GM12878 (cell line): ENCODE measurements around the gene LARGE1. TPM values are rescaled to one million over a fixed set of nuclear protein-coding genes. Genes with fewer than 3 reads are reported as not detected.

ENCODE experiments used
- ATAC-seq: fragments of 200-7000 bp; cut with Tn5 transposase; 3 replicates; pipeline ENCODE4 v1.9.1; 2020; ENCODE audit warnings: mild to moderate bottlenecking, moderate library complexity
- BruUV-seq: library from RNA; stranded (reverse); fragments of 400-500 nt; replicated peaks from 2 replicates; lab custom pipeline; 2021; lab: Mats Ljungman, UMichigan
- CTCF ChIA-PET: fragments of 300-600 bp; sonication (Branson Sonifier 250); formaldehyde crosslinking; extraction: SDS; loops from one replicate; lab custom pipeline; 2021; ENCODE audit warnings: inconsistent platforms; lab: Yijun Ruan, JAX
- POLR2A ChIA-PET: fragments of 350-600 bp; formaldehyde crosslinking; extraction: SDS; loops from one replicate; lab custom pipeline; 2021; ENCODE audit warnings: inconsistent platforms; lab: Charles Lee
- RAD21 ChIA-PET: fragments of 300-600 bp; sonication (Branson Sonifier 250); formaldehyde crosslinking; loops from one replicate; lab custom pipeline; 2023; ENCODE audit warnings: antibody characterized with exemption; ENCODE audit not compliant: unreplicated experiment; lab: Charles Lee
- SMC1A ChIA-PET: fragments of 300-600 bp; sonication (Branson Sonifier 250); formaldehyde crosslinking; loops from one replicate; lab custom pipeline; 2023; ENCODE audit not compliant: unreplicated experiment, uncharacterized antibody; lab: Charles Lee
- DNase-seq: peaks from one replicate; pipeline ENCODE4 v3.0.0-alpha.2; 2011; ENCODE audit warnings: low read depth, low spot score
- FAIRE-seq: peaks from 3 replicates; lab custom pipeline; 2011; peaks lifted over from hg19 to GRCh38; lab: Jason Lieb, UNC
- H2AFZ ChIP-seq: 2 replicates; pipeline ENCODE4 v1.6.0; 2011; ENCODE audit warnings: low read depth, low read length, control low read depth; ENCODE audit not compliant: control insufficient read depth
- H3K27ac ChIP-seq: 2 replicates; pipeline ENCODE4 v1.5.1; 2011; ENCODE audit warnings: control low read depth; ENCODE audit not compliant: control insufficient read depth, insufficient read depth
- H3K27me3 ChIP-seq, 2 experiments: replicated peaks in 1 of 2; 2 replicates each; pipeline versions ENCODE4 v1.6.0 to v1.6.1; 2011; ENCODE audit warnings: low read length in 1 of 2; ENCODE audit not compliant: control insufficient read depth in 2 of 2, insufficient read depth in 2 of 2
- H3K36me3 ChIP-seq, 2 experiments: 2 replicates each; pipeline ENCODE4 v1.5.1; 2011; ENCODE audit warnings: low read length in 1 of 2; ENCODE audit not compliant: control insufficient read depth in 2 of 2, insufficient read depth in 2 of 2
- H3K4me1 ChIP-seq: 2 replicates; pipeline ENCODE4 v1.6.1; 2011; ENCODE audit warnings: mild to moderate bottlenecking, low read length, moderate library complexity, mixed read lengths; ENCODE audit not compliant: control insufficient read depth, insufficient read depth
- H3K4me2 ChIP-seq: 2 replicates; pipeline ENCODE4 v1.6.0; 2011; ENCODE audit warnings: control low read depth; ENCODE audit not compliant: control insufficient read depth, insufficient read depth
- H3K4me3 ChIP-seq: fragments of 200-600 bp; sonication (generic); 2 replicates; pipeline ENCODE4 v1.5.1; 2016
- H3K79me2 ChIP-seq: 2 replicates; pipeline ENCODE4 v1.6.0; 2011; ENCODE audit warnings: low read length; ENCODE audit not compliant: control insufficient read depth, insufficient read depth
- H3K9ac ChIP-seq: 2 replicates; pipeline ENCODE4 v1.8.0; 2011; ENCODE audit warnings: low read length, control low read depth, mixed read lengths; ENCODE audit not compliant: control insufficient read depth, insufficient read depth
- H3K9me3 ChIP-seq: replicated peaks from 3 replicates; pipeline ENCODE4 v1.5.1; 2011; ENCODE audit warnings: mild to moderate bottlenecking, low read length; ENCODE audit not compliant: control insufficient read depth, insufficient read depth
- H4K20me1 ChIP-seq: 2 replicates; pipeline ENCODE4 v1.6.0; 2011; ENCODE audit not compliant: control insufficient read depth, insufficient read depth
- CHD4 ChIP-seq: fragments of 200-600 bp; sonication (generic); IDR thresholded peaks from 2 replicates; pipeline ENCODE4 v1.6.1; 2016; ENCODE audit warnings: mild to moderate bottlenecking
- CREB1 ChIP-seq: IDR thresholded peaks from 2 replicates; pipeline ENCODE4 v1.6.1; 2012; ENCODE audit warnings: low read depth, mild to moderate bottlenecking, inconsistent platforms
- EP300 ChIP-seq, 2 experiments: fragments of 150-350 bp in 1 of 2; IDR thresholded peaks; 2 replicates each; pipeline ENCODE4 v1.6.1; 2011 to 2012; ENCODE audit warnings: low read depth in 2 of 2, low read length in 2 of 2, borderline replicate concordance in 1 of 2, improper control_type of control experiment in 1 of 2, inconsistent platforms in 1 of 2; ENCODE audit not compliant: control insufficient read depth in 1 of 2
- TBL1XR1 ChIP-seq: IDR thresholded peaks from 2 replicates; pipeline ENCODE4 v1.6.1; 2012; ENCODE audit warnings: low read depth, low read length, improper control_type of control experiment
- WGBS: methylation state at CpG from one replicate; pipeline ENCODE4 v1.1.6; 2016; ENCODE audit warnings: low lambda C conversion rate; ENCODE audit not compliant: insufficient replicate concordance, insufficient coverage; ENCODE audit errors: missing lambda C conversion rate; 5-methylcytosine and 5-hydroxymethylcytosine counted together
- in situ Hi-C: fragments of 300-500 bp; cut with MboI; formaldehyde crosslinking; loops from 9 replicates; pipeline ENCODE4 v1.14.3; 2018; ENCODE audit warnings: mixed read lengths
- intact Hi-C: fragments of 100-400 bp; cut with micrococcal nuclease; formaldehyde crosslinking; loops from one replicate; pipeline ENCODE4 v1.14.2; 2022; ENCODE audit not compliant: unreplicated experiment
- polyA plus RNA-seq, 11 experiments: library from polyadenylated mRNA; depleted of rRNA in 4 of 11; unstranded in 6 of 11; stranded (reverse) in 5 of 11; fragments of >200 nt; fragmentation: Nextera tagmentation in 4 of 11; fragmentation: Illumina TruSeq in 1 of 11; extraction: Ambion mirVana in 4 of 11; extraction: Trizol in 1 of 11; gene quantifications; 1 replicate in 1 of 11; 2 replicates in 10 of 11; pipeline versions ENCODE4 v1.2.1 to v1.2.3, GENCODE V29; 2011 to 2016; ENCODE audit warnings: inconsistent platforms in 2 of 11, missing spikeins in 2 of 11, low read depth in 1 of 11
- total RNA-seq, 4 experiments: library from RNA; depleted of rRNA in 3 of 4; stranded (reverse); fragments of >200 nt in 3 of 4; fragmentation: Illumina TruSeq in 1 of 4; extraction: Trizol in 1 of 4; gene quantifications; 2 replicates each; pipeline versions ENCODE4 v1.2.1 to v1.2.3, GENCODE V29; 2013 to 2021
- TF ChIP-seq, protein P1 (sequence below): fragments of 450-650 bp; formaldehyde crosslinking; IDR thresholded peaks from 2 replicates; pipeline ENCODE4 v1.4.0; 2022; ENCODE audit warnings: mild to moderate bottlenecking, moderate library complexity

Gene LARGE1
- total and polyA plus RNA-seq, 10 of the 15 experiments (the other 5 are each of a cell fraction or from before 2014, with no cell fraction given) = 3.2 to 41.4 (median 17.3) TPM

DNA sequence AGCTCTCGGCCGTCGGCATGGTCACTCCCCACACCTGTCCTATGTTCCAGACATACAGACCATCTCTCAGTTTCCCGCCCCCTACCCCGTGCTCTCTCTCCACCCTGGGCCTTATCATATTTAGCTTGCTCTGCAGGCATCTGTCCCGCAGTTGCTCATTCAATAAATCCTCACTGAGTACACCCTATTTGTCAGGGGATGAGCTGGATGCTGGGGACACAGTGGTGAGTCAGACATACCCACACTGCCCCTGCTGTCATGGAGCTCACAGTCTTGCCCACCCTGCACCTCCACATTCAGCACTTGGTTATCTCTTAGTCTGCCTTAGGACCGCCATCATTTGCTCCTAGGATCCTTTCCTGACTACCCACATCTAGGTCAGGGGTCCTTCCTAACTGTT, 313.8 kb downstream of the LARGE1 start (continued):
- no peak for TF ChIP-seq CREB1

DNA sequence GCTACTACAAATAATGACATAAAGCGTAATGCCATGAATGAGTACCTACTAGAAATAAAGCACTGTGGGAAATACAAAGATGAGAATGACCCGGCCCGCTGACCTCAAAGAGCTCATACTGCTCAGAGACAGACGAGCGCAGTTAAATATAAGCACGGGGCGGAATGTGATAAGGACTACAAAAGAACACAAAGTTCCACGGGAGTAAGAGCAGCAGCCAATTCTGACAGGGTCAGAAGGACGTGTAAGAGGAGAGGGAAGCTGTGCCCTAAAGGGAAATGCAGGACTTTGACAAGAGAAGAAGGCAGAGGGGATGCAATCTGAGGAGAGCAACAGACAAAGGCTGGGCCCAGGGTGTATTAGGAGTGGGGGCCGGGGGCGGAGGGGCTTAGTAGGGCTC, 314.6 kb downstream of the LARGE1 start:
- no peak overlapping the region for H3K4me2 ChIP-seq
- in situ Hi-C loops = no loop called here
- DNase-seq (no peak), ATAC-seq (no peak), FAIRE-seq (no peak)
- POLR2A ChIA-PET = no interaction called here
- no peaks in the 10 kb centered on the region for H3K27me3 ChIP-seq
- H3K36me3 ChIP-seq = no peaks in the 10 kb centered on the region; a peak in 3 of 4 replicates
- no peak overlapping the region for H3K9ac ChIP-seq
- no TSS peak for BruUV-seq
- no peak overlapping the region for H3K4me3 ChIP-seq
- RAD21 ChIA-PET = interaction anchor here (0.6 kb wide), 1 partner anchor 21 kb away, joined by 3 read pairs; no protein-coding TSS in a partner anchor
- 88% methylated on average over 10 of the region's 11 CpGs for WGBS
- no peaks in the 10 kb centered on the region for H3K79me2 ChIP-seq
- no peaks in the 10 kb centered on the region for H3K9me3 ChIP-seq
- intact Hi-C loops = no loop called here
- TF ChIP-seq, protein P1, sequence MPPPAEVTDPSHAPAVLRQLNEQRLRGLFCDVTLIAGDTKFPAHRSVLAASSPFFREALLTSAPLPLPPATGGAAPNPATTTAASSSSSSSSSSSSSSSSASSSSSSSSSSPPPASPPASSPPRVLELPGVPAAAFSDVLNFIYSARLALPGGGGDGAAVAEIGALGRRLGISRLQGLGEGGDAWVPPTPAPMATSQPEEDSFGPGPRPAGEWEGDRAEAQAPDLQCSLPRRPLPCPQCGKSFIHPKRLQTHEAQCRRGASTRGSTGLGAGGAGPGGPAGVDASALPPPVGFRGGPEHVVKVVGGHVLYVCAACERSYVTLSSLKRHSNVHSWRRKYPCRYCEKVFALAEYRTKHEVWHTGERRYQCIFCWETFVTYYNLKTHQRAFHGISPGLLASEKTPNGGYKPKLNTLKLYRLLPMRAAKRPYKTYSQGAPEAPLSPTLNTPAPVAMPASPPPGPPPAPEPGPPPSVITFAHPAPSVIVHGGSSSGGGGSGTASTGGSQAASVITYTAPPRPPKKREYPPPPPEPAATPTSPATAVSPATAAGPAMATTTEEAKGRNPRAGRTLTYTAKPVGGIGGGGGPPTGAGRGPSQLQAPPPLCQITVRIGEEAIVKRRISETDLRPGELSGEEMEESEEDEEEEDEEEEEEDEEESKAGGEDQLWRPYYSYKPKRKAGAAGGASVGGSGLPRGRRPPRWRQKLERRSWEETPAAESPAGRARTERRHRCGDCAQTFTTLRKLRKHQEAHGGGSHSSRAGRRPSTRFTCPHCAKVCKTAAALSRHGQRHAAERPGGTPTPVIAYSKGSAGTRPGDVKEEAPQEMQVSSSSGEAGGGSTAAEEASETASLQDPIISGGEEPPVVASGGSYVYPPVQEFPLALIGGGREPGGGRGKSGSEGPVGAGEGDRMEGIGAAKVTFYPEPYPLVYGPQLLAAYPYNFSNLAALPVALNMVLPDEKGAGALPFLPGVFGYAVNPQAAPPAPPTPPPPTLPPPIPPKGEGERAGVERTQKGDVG (CRISPR knock-in tag) = no peak
- TF ChIP-seq EP300 (IDR thresholded peaks at IDR 0.05; ENCODE audit: borderline replicate concordance in 1 of 2, control insufficient read depth in 1 of 2, low read depth in 2 of 2, low read length in 2 of 2) = no peak
- no peak for TF ChIP-seq TBL1XR1
- TF ChIP-seq CHD4 = no peak
- H3K27ac ChIP-seq = no peak overlapping the region
- H2AFZ ChIP-seq = no peak overlapping the region
- SMC1A ChIA-PET = interaction anchor here (1.7 kb wide), 1 partner anchor 8 kb away, joined by 5 read pairs; no protein-coding TSS in a partner anchor
- CTCF ChIA-PET = no interaction called here
- H4K20me1 ChIP-seq = no peaks in the 10 kb centered on the region
- H3K4me1 ChIP-seq = no peaks in the 10 kb centered on the region
